ENCODE results near the gene GPC6.

GPC6 gene

DNA sequence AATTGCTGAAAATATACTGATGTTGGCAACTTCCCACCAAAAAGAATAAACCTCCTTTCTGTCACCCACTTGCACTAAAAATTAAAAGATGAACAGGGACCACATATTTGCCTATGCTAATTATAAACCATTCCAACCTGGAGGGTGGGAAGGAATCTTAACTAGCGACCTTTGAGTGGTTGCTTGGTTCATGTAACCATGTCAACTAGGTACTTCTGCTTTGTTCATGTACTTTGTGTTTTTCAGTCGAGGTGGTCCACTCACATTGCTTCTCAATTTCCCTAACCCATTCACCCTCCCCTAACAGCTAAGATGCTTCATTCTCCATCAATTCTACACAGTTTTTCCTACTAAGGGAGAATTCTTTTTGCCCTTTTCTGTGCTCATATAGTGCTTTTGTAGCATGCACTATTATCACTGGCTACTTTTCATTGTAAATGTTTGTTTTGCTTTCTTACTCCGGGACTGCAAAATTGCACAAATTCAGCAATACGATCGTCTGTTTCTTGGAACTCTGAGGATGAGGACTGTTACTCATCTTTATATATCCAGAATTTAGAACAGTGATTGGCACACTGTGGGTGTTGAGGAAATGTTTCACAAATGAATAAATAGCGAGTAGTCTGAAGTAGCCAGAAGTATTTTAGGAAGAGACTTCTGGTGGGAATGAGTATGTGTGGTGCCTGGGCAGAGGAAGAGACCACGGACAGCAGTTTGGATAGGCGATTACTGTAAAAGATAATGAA is 187.5 kb downstream of the GPC6 start:
- Histone ChIP-seq H3K4me1 (ENCODE audit: control insufficient read depth in 1 of 2, insufficient read depth in 2 of 2, low read length in 2 of 2) (no peaks in the 10 kb centered on the region), H3K4me3 (ENCODE audit: low read depth in 1 of 2, low read length in 2 of 2) (no peak overlapping the region), H3K27ac (ENCODE audit: low read length) (no peak overlapping the region), H3K9me3 (ENCODE audit: control insufficient read depth in 1 of 2, low read length in 2 of 2) (no peaks in the 10 kb centered on the region), H3K27me3 (ENCODE audit: low read depth, low read length) (no peaks in the 10 kb centered on the region), H3K36me3 (ENCODE audit: control insufficient read depth in 1 of 2, insufficient read depth in 2 of 2, low read length in 2 of 2) (no peaks in the 10 kb centered on the region)

DNA sequence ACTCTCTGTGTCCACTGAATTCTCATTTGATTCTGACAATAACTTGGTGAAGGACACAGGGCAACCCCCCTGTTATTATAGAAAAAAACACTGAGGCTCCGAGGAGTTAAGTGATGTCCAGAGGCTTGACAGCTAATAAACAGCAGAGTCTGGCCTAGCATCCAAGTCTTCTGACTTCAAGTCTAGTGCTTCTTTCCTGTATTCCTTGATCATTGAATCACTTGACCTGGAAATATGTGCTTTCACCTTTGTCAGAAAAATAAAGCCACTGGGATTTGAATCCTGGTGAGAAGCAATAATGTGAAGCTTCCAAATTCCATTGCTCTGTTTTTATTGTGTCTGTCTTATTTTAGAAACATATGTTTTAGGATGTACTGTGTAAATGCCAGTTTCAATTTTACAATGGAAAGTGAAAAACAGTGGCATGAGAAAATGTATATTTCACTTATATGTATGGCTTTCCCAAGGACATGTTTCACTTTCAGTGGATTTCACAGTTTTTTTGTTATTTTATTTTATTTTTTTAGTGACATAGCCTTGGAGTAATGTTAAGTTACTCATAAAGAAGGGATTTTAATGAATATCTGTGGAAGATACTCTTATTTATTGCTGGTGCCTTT is 190.2 kb downstream of the GPC6 start:
- no peak overlapping the region for H3K4me3 ChIP-seq (ENCODE audit: low read depth in 1 of 2, low read length in 2 of 2)
- H3K27ac ChIP-seq (ENCODE audit: low read length) = no peak overlapping the region
- H3K36me3 ChIP-seq (ENCODE audit: control insufficient read depth in 1 of 2, insufficient read depth in 2 of 2, low read length in 2 of 2) = no peaks in the 10 kb centered on the region
- no peaks in the 10 kb centered on the region for H3K4me1 ChIP-seq (ENCODE audit: control insufficient read depth in 1 of 2, insufficient read depth in 2 of 2, low read length in 2 of 2)
- H3K9me3 ChIP-seq (ENCODE audit: control insufficient read depth in 1 of 2, low read length in 2 of 2) = no peaks in the 10 kb centered on the region
- H3K27me3 ChIP-seq (ENCODE audit: low read depth, low read length) = no peaks in the 10 kb centered on the region

DNA sequence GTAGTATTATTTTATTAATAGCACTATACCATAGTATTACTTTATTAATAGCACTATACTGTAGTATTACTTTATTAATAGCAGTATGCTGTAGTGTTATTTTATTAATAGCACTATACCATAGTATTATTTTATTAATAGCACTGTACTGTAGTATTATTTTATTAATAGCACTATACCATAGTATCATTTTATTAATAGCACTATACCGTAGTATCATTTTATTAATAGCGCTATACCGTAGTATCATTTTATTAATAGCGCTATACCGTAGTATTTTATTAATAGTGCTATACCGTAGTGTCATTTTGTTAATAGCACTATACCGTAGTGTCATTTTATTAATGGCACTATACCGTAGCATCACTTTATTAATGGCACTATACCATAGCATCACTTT is 191.8 kb downstream of the GPC6 start:
- Histone ChIP-seq H3K36me3 (ENCODE audit: control insufficient read depth in 1 of 2, insufficient read depth in 2 of 2, low read length in 2 of 2) (no peaks in the 10 kb centered on the region), H3K27ac (ENCODE audit: low read length) (no peak overlapping the region), H3K4me1 (ENCODE audit: control insufficient read depth in 1 of 2, insufficient read depth in 2 of 2, low read length in 2 of 2) (no peaks in the 10 kb centered on the region), H3K4me3 (ENCODE audit: low read depth in 1 of 2, low read length in 2 of 2) (no peak overlapping the region), H3K27me3 (ENCODE audit: low read depth, low read length) (no peaks in the 10 kb centered on the region), H3K9me3 (ENCODE audit: control insufficient read depth in 1 of 2, low read length in 2 of 2) (no peaks in the 10 kb centered on the region)

DNA sequence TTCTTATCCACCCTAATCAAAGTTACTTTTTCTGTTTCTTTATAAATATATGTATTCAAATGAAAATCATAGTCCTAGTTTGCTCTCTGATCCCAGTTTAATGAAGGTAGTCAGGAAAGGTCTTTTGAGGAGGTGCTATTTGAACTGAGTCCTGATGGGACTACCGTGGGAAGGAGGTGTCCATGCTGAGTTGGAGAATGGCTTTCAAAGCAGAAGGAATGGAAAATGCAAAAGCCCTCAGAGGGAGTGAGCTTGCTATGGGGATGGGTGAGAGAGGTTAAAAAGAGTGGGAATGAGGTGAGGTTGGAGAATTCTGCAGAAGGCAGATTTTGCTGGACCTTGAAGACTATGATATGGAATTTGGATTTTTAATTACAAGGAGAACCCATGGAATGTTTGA is 193.6 kb downstream of the GPC6 start:
- H3K9me3 ChIP-seq (ENCODE audit: control insufficient read depth in 1 of 2, low read length in 2 of 2) = no peaks in the 10 kb centered on the region
- no peaks in the 10 kb centered on the region for H3K27me3 ChIP-seq (ENCODE audit: low read depth, low read length)
- no peaks in the 10 kb centered on the region for H3K4me1 ChIP-seq (ENCODE audit: control insufficient read depth in 1 of 2, insufficient read depth in 2 of 2, low read length in 2 of 2)
- H3K4me3 ChIP-seq (ENCODE audit: low read depth in 1 of 2, low read length in 2 of 2) = no peak overlapping the region
- H3K36me3 ChIP-seq (ENCODE audit: control insufficient read depth in 1 of 2, insufficient read depth in 2 of 2, low read length in 2 of 2) = no peaks in the 10 kb centered on the region
- no peak overlapping the region for H3K27ac ChIP-seq (ENCODE audit: low read length)

DNA sequence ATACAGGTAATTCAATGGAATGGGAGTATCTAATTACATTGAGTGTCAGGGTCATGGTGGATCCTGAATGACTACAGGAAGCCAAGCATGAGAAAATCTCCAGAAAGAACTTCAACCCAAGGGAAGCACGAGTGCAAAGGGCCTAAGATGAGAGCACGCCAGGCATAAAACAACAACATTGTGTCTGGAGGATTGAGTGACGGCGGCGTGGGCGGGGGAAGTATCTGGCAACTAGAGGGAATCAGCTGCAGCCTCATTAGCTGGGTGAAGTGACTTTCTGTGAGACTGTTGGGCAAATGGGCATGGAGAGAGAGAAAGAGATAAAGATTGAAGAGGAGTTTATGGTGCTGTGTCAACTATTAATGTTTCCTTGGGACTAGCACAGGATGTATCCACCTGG is 194.3 kb downstream of the GPC6 start:
- H3K27me3 ChIP-seq (ENCODE audit: low read depth, low read length) = no peaks in the 10 kb centered on the region
- H3K27ac ChIP-seq (ENCODE audit: low read length) = no peak overlapping the region
- no peaks in the 10 kb centered on the region for H3K9me3 ChIP-seq (ENCODE audit: control insufficient read depth in 1 of 2, low read length in 2 of 2)
- H3K4me1 ChIP-seq (ENCODE audit: control insufficient read depth in 1 of 2, insufficient read depth in 2 of 2, low read length in 2 of 2) = no peaks in the 10 kb centered on the region
- H3K36me3 ChIP-seq (ENCODE audit: control insufficient read depth in 1 of 2, insufficient read depth in 2 of 2, low read length in 2 of 2) = no peaks in the 10 kb centered on the region
- H3K4me3 ChIP-seq (ENCODE audit: low read depth in 1 of 2, low read length in 2 of 2) = no peak overlapping the region

DNA sequence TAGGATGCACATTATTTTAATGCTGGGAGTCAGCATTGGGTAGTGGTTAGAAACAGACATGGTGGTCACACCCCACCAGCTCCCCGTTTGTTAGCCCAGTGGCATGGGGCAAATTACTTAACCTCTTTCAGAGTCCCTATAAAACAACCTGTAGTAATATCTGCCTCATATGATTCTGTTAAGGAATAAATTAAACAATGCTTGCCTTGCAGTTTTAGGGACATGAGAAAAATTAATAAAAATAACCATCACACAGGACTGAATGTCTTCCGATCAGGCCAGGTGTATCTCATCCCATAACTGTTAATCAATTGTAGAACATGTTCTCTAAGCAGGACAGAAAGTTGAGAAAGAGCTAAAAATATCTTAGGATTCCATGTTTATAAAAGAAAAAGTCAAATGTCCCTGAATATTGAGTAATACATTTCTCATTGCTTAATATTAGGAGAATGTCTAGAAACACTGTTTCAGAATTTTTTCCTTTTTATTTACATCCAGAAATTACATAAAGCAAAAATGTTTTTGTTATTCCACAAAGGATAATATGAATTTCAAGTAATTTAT is 196.5 kb downstream of the GPC6 start:
- Histone ChIP-seq H3K4me3 (ENCODE audit: low read depth in 1 of 2, low read length in 2 of 2) (no peak overlapping the region), H3K9me3 (ENCODE audit: control insufficient read depth in 1 of 2, low read length in 2 of 2) (peaks cover 0 to 3% of the 10 kb centered on the region in 2 donors), H3K27me3 (ENCODE audit: low read depth, low read length) (no peaks in the 10 kb centered on the region), H3K36me3 (ENCODE audit: control insufficient read depth in 1 of 2, insufficient read depth in 2 of 2, low read length in 2 of 2) (no peaks in the 10 kb centered on the region), H3K27ac (ENCODE audit: low read length) (no peak overlapping the region), H3K4me1 (ENCODE audit: control insufficient read depth in 1 of 2, insufficient read depth in 2 of 2, low read length in 2 of 2) (no peaks in the 10 kb centered on the region)

DNA sequence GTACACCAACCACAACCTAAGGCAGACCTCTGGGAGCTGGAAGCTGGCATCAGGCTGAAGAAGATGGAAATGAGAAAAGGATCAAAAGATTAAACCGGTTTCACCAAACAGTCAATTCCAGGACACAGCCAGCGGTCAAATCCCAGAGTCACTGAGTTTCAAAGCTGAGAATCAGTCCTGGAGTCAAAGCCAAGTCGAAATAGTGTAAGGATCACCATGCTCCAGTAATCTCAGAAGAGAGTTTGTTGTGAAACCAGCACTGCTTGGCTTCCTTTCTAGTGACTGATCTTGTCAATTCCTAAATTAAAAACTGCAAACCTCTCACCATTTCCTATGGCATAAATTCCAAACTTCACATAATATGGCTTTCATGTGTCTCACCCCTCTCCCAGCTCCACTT is 198.8 kb downstream of the GPC6 start:
- no peaks in the 10 kb centered on the region for H3K36me3 ChIP-seq (ENCODE audit: control insufficient read depth in 1 of 2, insufficient read depth in 2 of 2, low read length in 2 of 2)
- peaks cover 0 to 3% of the 10 kb centered on the region in 2 donors for H3K9me3 ChIP-seq (ENCODE audit: control insufficient read depth in 1 of 2, low read length in 2 of 2)
- no peaks in the 10 kb centered on the region for H3K27me3 ChIP-seq (ENCODE audit: low read depth, low read length)
- no peaks in the 10 kb centered on the region for H3K4me1 ChIP-seq (ENCODE audit: control insufficient read depth in 1 of 2, insufficient read depth in 2 of 2, low read length in 2 of 2)
- no peak overlapping the region for H3K27ac ChIP-seq (ENCODE audit: low read length)
- H3K4me3 ChIP-seq (ENCODE audit: low read depth in 1 of 2, low read length in 2 of 2) = no peak overlapping the region

DNA sequence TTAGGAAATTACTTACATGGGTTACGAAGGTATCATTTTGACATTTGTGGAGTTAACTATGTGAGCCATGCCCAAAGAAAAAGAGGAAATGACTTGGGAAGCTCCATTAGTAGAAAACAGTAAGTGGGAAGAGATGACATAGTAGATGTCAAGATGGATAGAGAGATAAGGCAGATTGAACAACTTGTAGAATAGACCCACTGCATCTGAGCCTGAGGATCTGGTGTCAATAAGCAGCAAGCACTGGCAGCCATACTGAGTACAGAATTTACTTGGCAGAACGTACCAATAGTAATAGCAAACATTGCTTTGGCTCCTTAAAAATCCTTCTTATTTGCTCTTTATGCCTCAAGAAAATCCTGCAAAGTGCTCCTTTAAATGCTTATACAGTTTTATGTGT is 203.8 kb downstream of the GPC6 start:
- peaks cover 0 to 3% of the 10 kb centered on the region in 2 donors for H3K9me3 ChIP-seq (ENCODE audit: control insufficient read depth in 1 of 2, low read length in 2 of 2)
- H3K27ac ChIP-seq (ENCODE audit: low read length) = no peak overlapping the region
- no peaks in the 10 kb centered on the region for H3K36me3 ChIP-seq (ENCODE audit: control insufficient read depth in 1 of 2, insufficient read depth in 2 of 2, low read length in 2 of 2)
- no peaks in the 10 kb centered on the region for H3K27me3 ChIP-seq (ENCODE audit: low read depth, low read length)
- no peaks in the 10 kb centered on the region for H3K4me1 ChIP-seq (ENCODE audit: control insufficient read depth in 1 of 2, insufficient read depth in 2 of 2, low read length in 2 of 2)
- H3K4me3 ChIP-seq (ENCODE audit: low read depth in 1 of 2, low read length in 2 of 2) = no peak overlapping the region

DNA sequence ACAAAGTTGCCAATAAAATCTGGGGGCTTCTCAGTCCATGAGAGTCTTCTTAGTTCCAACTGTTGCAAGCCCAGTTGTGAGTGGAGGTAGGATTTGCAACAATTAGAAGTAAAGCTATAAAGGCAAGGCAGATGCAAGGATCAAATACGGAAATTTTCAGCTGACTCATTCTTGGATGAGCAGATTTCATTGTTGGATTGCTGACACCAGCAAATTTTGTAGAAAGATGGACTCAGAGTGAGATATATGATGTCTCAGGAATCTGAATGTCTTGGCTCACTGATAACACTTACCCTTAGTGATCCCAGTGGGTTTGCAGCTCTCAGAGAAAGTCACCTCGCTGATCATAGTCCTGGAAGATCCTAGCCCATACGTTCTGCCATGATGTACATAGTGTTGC is 209.0 kb downstream of the GPC6 start:
- Histone ChIP-seq H3K4me3 (ENCODE audit: low read depth in 1 of 2, low read length in 2 of 2) (no peak overlapping the region), H3K27me3 (ENCODE audit: low read depth, low read length) (no peaks in the 10 kb centered on the region), H3K4me1 (ENCODE audit: control insufficient read depth in 1 of 2, insufficient read depth in 2 of 2, low read length in 2 of 2) (no peaks in the 10 kb centered on the region), H3K36me3 (ENCODE audit: control insufficient read depth in 1 of 2, insufficient read depth in 2 of 2, low read length in 2 of 2) (no peaks in the 10 kb centered on the region), H3K9me3 (ENCODE audit: control insufficient read depth in 1 of 2, low read length in 2 of 2) (no peaks in the 10 kb centered on the region), H3K27ac (ENCODE audit: low read length) (no peak overlapping the region)

DNA sequence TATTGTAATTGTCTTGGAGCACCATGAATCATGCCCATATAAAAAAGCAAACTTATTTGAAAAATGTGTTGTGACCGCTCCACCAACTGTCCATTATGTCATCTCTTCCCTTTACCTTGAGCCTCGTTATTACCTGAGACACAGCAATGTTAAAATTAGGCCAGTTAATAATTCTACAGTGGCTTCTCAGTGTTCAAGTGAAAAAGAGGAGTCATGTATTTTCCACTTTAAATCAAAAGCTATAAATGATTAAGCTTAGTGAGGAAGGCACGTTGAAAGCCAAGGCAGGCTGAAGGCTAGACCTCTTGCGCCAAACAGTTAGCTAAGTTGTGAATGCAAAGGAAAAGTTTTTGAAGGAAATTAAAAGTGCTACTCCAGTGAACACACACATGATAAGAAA is 210.5 kb downstream of the GPC6 start:
- Histone ChIP-seq H3K27me3 (ENCODE audit: low read depth, low read length) (no peaks in the 10 kb centered on the region), H3K27ac (ENCODE audit: low read length) (no peak overlapping the region), H3K4me1 (ENCODE audit: control insufficient read depth in 1 of 2, insufficient read depth in 2 of 2, low read length in 2 of 2) (no peaks in the 10 kb centered on the region), H3K4me3 (ENCODE audit: low read depth in 1 of 2, low read length in 2 of 2) (no peak overlapping the region), H3K9me3 (ENCODE audit: control insufficient read depth in 1 of 2, low read length in 2 of 2) (no peaks in the 10 kb centered on the region), H3K36me3 (ENCODE audit: control insufficient read depth in 1 of 2, insufficient read depth in 2 of 2, low read length in 2 of 2) (no peaks in the 10 kb centered on the region)

DNA sequence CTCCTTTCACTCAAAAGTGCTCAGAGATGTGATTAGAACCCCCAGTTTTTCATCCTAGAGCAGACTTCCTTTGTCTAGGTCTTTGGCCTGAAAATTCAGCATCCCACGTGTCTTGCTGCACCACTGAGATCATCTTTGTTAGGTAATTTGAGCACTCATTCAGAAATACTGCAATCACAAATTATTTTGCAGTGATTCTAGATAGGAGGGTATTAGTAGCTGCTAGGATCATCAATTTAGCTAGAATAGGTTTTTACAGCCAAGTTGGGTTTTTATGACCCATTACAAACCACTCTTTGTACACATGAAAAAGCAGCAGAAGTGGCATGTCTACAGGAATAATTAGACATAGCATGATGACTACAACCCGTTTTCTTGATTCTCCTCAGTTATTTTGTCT is 219.6 kb downstream of the GPC6 start:
- no peak overlapping the region for H3K4me3 ChIP-seq (ENCODE audit: low read depth in 1 of 2, low read length in 2 of 2)
- no peak overlapping the region for H3K27ac ChIP-seq (ENCODE audit: low read length)
- H3K9me3 ChIP-seq (ENCODE audit: control insufficient read depth in 1 of 2, low read length in 2 of 2) = no peaks in the 10 kb centered on the region
- no peaks in the 10 kb centered on the region for H3K4me1 ChIP-seq (ENCODE audit: control insufficient read depth in 1 of 2, insufficient read depth in 2 of 2, low read length in 2 of 2)
- no peaks in the 10 kb centered on the region for H3K27me3 ChIP-seq (ENCODE audit: low read depth, low read length)
- no peaks in the 10 kb centered on the region for H3K36me3 ChIP-seq (ENCODE audit: control insufficient read depth in 1 of 2, insufficient read depth in 2 of 2, low read length in 2 of 2)

Data from muscle layer of duodenum (tissue), 2 donors.